NCI-H2196 (cell line): ENCODE measurements around the gene SUN2.
"Not testable (repeated sequence)": the region's sequence is repeated elsewhere in the genome, so short reads cannot be mapped to it uniquely, and the experiment has no call there.

ENCODE experiments used
- DNase-seq: peaks from one replicate; lab custom pipeline; 2025; ENCODE audit not compliant: unreplicated experiment; lab: John Stamatoyannopoulos, UW

SUN2 gene, protein sequence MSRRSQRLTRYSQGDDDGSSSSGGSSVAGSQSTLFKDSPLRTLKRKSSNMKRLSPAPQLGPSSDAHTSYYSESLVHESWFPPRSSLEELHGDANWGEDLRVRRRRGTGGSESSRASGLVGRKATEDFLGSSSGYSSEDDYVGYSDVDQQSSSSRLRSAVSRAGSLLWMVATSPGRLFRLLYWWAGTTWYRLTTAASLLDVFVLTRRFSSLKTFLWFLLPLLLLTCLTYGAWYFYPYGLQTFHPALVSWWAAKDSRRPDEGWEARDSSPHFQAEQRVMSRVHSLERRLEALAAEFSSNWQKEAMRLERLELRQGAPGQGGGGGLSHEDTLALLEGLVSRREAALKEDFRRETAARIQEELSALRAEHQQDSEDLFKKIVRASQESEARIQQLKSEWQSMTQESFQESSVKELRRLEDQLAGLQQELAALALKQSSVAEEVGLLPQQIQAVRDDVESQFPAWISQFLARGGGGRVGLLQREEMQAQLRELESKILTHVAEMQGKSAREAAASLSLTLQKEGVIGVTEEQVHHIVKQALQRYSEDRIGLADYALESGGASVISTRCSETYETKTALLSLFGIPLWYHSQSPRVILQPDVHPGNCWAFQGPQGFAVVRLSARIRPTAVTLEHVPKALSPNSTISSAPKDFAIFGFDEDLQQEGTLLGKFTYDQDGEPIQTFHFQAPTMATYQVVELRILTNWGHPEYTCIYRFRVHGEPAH

DNA sequence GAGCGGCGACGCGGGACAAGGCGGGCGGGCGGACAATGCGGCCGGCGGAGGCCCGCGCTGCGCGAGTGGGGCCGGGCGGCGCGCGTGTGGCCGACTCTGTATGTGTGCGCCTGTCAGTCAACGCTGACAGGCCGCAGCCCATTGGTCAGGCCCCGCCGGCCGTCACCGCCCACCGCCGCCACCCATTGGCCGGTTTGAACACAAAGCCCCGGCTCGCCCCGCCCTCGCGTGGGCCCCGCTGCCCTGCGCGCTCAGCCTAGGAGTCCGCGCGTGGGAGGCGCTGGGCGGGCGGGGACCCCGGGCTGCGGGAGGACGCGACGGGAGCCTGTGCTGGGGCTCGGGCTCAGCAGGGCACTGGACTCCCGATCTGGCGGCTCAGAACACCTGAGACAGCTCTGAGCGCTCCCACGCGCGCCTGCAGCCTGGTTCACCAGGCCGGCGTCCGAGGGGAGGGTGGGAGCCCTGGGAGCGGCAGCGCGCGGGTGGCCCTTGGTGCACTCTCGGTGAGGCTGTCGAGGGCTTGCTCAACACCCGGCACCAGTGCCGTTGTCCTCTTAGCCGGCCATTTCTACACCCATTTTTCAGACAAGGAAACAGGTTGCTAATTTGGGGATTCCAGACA is at the start of gene SUN2:
Gene SUN2, minus strand, starts transcription at position 88 of the 622 bp plus-strand sequence. CDS start 3,370 bp downstream, outside the sequence.
- peak; percentile 64 for DNase-seq

DNA sequence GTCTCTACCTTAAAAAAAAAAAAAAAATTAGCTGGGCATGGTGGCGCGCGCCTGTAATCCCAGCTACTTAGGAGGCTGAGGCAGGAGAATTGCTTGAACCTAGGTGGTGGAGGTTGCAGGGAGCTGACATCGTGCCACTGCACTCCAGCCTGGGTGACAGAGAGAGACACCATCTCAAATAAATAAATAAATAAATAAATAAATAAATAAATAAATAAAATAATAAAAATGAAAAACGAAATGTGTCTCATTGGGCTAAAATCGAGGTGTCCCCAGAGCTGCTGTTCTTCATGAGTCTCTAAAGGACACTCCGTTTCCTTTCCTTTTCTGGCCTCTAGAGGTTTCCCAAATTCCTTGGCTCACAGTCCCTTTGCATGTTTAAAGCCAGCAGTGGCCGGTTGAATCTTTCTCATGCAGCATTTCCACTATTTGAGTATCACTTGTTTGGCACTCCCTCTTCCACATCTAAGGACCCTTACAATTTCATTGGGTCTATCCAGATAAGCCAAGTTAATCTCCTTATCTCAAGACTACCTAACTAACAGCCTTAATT is 49.3 kb upstream of the SUN2 start:
- DNase-seq: not testable (repeated sequence)

DNA sequence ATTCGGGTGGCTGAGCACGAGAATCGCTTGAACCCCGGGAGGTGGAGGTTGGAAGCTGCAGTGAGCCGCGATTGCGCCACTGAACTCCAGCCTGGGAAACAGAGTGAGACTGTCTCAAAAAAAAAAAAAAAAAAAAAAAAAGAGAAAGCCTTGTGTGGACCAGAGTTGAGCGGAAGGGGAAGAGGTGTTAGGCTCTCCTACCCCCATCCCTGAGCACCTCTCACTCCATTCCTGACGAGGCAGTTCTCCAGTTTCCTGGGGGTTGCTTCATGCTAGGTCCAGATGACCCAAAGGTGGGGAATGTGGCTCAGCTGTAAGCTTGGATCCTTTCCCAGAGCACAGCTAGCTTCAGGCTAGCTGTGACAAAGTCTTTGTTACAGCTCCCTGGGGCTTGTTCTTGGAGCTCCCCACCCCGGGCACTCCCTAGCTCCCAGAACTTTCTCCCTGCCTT is 46.9 kb upstream of the SUN2 start:
- peak; percentile 63 for DNase-seq

GRCh38 chr22:38799265-38800002 is 43.6 kb upstream of the SUN2 start:
- DNase-seq: no peak

DNA sequence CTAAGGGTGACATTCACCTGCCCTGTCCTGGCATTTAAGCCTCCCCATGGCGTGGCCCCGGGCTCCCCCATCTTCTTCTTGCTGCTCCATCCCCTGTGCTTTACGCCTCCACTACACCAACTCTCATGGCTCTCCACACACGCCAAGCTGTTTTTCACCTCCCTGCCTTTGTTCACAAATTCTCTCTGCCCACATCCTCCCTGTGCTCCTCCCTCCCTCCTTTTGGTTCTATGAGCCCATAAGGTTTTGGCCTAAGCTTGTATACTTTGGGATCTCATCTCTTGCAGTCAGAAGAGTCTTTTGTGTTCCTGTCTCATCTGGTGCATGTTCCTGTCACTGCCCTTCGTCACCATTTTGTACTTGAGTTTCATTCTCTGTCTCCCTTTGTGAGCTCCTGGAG is 42.7 kb upstream of the SUN2 start:
- no peak for DNase-seq

GRCh38 chr22:38796262-38796957 is 40.6 kb upstream of the SUN2 start:
- DNase-seq: no peak

GRCh38 chr22:38795569-38795968 is 39.8 kb upstream of the SUN2 start:
- no peak for DNase-seq

DNA sequence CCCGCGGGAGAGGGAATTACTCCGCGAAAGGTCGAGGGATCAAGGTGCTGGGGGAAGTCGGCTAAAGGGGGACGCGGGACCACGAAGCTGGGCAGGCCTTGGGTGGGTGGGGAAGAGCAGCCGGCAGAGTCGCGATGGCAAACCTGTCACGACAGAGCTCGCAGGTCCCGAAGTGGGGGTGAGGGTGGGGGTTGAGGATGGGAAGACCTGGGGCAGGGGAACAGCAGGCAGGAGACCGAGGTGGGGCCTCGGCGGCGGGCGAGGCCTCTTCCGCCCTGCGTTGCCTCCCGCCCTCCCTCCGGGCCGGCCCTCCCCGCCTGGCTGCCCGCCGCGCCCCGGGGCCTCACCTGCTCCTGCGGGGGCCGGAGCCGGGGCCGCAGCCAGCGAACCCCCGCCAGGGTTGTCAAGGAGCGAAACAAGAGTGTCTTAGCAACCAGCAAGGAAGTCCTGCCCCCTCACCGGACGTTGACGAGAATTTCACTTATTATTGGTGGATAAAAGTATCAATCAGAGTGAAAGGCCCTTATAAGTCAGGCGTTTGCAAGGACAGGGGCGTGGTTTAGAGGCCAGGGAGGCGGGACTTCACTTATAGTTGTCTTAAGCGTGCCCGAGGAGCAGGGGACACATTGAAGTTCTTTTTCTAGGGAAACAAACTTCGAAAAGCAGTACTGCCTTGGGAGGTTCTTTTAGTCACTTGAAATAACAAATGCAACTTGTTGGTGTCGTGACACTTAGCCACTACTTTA is 38.1 kb upstream of the SUN2 start, which contains the start of gene DNAL4:
Gene DNAL4, minus strand, starts transcription at position 423 of the 746 bp plus-strand sequence. CDS start 11,412 bp downstream, outside the sequence.
- peak; percentile 88 for DNase-seq

DNA sequence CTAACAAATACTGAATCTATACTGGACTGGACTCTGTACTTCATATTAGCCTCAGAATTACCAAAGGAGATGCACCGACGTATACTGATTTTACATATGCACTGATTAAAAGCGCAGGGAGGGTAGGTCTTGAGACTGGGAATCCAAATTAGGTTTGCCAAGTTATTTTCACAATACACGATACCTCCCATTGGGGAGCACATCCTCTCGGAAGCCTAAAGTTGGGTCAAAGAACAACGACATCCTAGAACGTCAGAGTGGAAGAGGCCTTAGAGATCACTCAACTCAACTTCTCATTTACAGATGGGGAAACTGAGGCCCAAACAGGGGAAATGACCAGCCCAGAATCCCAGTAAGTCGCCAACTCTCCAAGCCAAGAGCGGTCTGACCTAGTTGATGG is 37.5 kb upstream of the SUN2 start:
- DNase-seq: no peak

DNA sequence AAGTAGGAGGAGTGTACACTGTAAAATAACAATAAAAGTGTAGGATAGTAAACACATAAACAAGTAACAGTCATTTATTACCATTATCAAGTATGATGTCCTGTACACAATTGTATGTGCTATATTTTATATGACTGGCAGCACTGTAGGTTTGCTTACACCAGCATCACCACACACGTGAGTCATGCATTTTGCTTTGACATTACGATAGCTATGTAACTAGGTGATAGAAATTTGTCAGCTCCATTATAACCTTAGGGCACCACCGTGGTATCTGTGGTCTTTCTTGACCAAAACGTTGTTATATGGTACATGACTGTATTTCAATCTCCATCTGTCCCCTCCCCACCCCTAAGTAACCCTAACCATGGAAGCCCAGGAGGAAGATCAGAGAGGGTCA is 37.0 kb upstream of the SUN2 start:
- DNase-seq: no peak

GRCh38 chr22:38789606-38790005 is 33.8 kb upstream of the SUN2 start:
- DNase-seq: no peak

DNA sequence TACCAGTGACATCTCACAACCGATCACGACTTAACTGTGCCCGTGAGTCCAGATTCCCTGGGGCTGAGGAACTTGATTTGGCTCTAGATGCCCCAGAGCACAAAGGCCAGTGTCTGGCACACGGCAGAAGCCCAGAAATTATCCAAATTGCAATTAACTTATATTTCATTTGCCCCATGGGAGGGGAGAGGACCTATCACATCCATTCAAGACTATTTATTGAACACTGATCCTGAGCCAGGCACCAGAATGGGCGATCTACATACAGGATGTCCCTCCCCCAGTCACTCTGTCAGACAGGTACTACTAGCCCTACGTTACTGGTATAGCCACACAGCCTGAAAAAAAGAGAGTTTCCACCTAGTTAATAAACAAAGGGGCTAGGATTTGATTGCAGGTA is 33.0 kb upstream of the SUN2 start:
- DNase-seq: no peak

- DNase-seq: peak; percentile 66
These were observed 32.4 kb upstream of the SUN2 start for GRCh38 chr22:38788021-38788816.

DNA sequence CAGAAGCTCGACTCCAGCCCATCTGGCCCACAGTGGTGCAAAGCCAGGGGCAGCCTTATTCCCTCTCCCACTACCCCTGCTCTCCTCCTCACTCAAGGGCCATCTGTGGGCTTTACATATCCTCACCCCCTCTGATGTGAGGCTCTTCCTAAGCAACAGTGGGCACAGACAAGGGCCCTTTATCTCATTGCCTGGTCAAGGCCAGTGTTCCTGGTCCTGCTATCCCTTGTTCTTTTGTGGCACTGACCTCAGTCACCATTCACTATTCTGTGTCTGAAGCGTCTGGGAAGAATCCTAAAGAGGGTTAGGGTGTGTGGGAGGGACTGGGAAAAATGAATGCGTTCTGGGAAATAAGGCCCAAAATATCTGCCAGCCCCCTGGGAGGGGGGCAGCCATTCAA is 30.8 kb upstream of the SUN2 start:
- DNase-seq: no peak

- DNase-seq: no peak
These were observed 29.1 kb upstream of the SUN2 start for GRCh38 chr22:38784856-38785255.

GRCh38 chr22:38784035-38784434 is 28.2 kb upstream of the SUN2 start:
- DNase-seq: no peak

- no peak for DNase-seq
These were observed 27.4 kb upstream of the SUN2 start for GRCh38 chr22:38783095-38783615.

- no peak for DNase-seq
These were observed 26.8 kb upstream of the SUN2 start for GRCh38 chr22:38782402-38783094.
